GM19395 (cell line): ENCODE measurements around the gene ADRM1.

Experiments
- ATAC-seq: cut with Tn5 transposase; IDR thresholded peaks from one replicate; pipeline ENCODE4 v1.9.1; 2021; ENCODE audit warnings: mild to moderate bottlenecking, moderate library complexity; ENCODE audit not compliant: unreplicated experiment

Gene ADRM1

GRCh38 chr20:62352402-62353288 lies 49.8 kb downstream of the ADRM1 start:
- no peak for ATAC-seq

DNA sequence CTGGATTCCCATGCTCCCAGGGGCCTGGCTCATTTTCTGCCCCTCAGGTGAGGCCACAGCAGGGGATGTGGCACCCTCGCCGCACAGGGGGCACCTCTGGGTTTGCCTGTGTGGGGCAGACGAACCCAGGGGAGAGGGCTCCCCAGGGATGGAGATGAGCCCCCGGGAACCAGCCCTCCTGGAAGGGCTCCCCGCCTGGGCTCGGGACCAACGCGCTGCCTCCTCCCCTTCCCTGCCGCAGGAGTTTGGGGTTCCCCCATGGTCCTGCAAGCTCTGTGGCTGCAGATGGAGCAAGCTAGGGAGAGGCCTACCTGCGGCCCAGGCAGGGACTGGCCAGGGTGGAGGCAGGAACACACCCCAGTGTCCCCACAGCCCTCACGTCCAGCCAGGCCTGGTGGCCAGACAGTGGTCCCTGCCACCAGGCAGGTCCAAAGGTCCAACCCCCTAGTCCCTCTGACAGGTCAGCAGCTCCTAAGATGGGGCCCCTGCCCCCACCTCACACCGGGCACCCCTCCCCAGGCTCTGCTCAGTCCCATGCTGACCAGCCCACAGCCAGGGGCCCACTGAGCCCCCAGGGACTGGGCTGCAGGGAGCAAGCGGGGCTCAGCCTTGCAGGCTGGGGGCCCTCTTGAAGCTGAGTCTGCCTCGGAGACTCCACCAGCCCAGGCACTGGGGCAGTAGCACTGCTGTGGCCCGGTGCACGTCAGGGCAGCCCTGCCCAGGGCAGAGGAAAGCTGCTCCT lies 50.7 kb downstream of the ADRM1 start:
- no peak for ATAC-seq

DNA sequence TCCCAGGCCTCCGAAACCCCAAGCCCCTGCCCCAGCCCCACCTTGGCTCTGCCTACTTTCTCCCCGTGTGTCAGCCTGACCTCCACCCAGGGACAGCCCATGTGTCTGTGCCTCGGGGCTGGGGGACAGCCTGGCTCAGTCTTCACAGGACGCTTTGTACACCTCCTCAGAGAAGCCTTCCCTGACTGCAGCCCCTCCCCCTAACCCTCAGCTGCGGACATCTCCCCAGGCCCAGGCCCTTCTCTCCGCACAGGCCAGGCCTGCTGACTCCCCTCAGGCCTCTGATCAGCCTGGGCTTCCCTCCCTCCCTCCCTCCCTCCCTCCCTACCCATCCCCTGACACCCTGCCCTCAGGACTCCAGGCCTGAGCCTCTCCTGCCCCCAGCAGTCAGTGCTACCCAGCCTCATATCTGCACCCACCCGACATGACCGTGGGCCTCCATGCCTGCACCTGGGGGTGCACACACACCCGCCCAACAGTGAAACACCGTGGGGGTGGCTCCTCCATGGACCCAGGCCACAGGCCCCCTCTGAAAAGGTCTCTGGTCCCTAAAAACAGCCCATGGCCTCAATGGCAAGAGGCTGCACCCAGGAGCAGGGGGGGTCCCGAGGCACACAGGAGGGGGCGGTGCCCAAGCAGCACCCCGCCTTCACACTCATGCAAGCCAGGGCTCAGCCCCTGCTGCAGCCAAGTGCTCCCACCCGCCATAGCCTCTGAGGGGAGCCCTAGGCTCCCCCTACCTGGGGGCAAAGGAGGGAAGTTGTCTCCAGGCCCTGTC lies 51.4 kb downstream of the ADRM1 start:
- ATAC-seq = no peak

DNA sequence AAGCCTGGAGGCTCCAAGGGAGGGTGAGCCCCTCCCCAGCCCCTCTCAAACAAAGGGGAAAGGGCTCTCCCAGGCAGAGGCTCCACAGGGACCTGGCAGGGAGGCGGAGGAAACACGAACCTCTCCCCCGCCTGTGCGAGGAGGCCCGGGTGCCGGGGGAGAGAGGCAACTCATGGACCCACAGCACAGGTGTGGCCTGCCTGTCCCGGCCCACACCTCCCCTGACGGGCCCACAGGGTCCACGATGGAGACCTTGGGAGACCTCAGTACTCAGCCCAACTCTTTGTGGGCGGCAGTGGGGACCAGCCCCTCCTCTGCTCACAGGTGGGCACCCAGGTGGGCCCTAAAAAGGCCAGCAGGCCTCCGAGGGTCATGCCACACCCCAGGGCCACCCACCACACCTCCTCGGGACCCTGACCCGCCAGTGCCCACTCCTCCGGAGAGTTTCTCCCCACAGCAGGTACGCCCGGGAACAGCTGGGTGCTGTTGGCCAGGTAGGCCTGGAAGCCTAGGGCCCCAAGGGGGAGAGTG lies 52.1 kb downstream of the ADRM1 start:
- no peak for ATAC-seq

- ATAC-seq = no peak
Observed at GRCh38 chr20:62355516-62355877, 52.7 kb downstream of the ADRM1 start.

GRCh38 chr20:62355878-62356588 lies 53.2 kb downstream of the ADRM1 start:
- no peak for ATAC-seq

- no peak for ATAC-seq
Observed at GRCh38 chr20:62356589-62357186, 53.9 kb downstream of the ADRM1 start.

- no peak for ATAC-seq
Observed at GRCh38 chr20:62357187-62357667, 54.4 kb downstream of the ADRM1 start.

- ATAC-seq = no peak
Observed at GRCh38 chr20:62357681-62358080, 54.9 kb downstream of the ADRM1 start.
